ENCODE data around the gene FOXC1. TPM values are rescaled to one million over a fixed set of nuclear protein-coding genes. Genes with fewer than 3 reads are reported as not detected.
A peak's percentile ranks its signal among the peaks of the same experiment; 100 is the strongest.

The FOXC1 gene
- total and polyA plus RNA-seq, 2 of the 13 experiments (the other 11 are each of a cell fraction or from before 2014, with no cell fraction given): 0.44 to 0.55 TPM

- peak; percentile 62; the same call in 1 of the 2 replicates for TF ChIP-seq ZSCAN29 (CRISPR knock-in tag; conservative IDR thresholded peaks at IDR 0.05)
- TF ChIP-seq ATF3 (CRISPR knock-in tag; IDR thresholded peaks at IDR 0.05): no peak
- TF ChIP-seq FOXJ3 (CRISPR knock-in tag; IDR thresholded peaks at IDR 0.05; ENCODE audit: borderline replicate concordance): no peak
- TF ChIP-seq MAFG (CRISPR knock-in tag; IDR thresholded peaks at IDR 0.05): no peak
- peak; percentile 22; the same call in 1 of the 2 replicates for TF ChIP-seq ARHGAP35 (CRISPR knock-in tag; IDR thresholded peaks at IDR 0.05; ENCODE audit: borderline replicate concordance)
- peak; percentile 77 for TF ChIP-seq ZNF407 (CRISPR knock-in tag; IDR thresholded peaks at IDR 0.05; ENCODE audit: not compliant biosample characterization)
- TF ChIP-seq IRF9 (CRISPR knock-in tag; IDR thresholded peaks at IDR 0.05; ENCODE audit: borderline replicate concordance): peak; percentile 22; the same call in 1 of the 2 replicates
- no peak for TF ChIP-seq ZNF24 (IDR thresholded peaks at IDR 0.05)
- no peak for TF ChIP-seq THYN1 (CRISPR knock-in tag; IDR thresholded peaks at IDR 0.05; ENCODE audit: borderline replicate concordance, low read depth)
- 0 out of 2 replicates have a peak, but pooled peaks have one; percentile 20 for TF ChIP-seq KMT2A (CRISPR knock-in tag; IDR thresholded peaks at IDR 0.05)
- 0 out of 2 replicates have a peak, but pooled peaks have one; percentile 37 for TF ChIP-seq ZNF124 (CRISPR knock-in tag; IDR thresholded peaks at IDR 0.05)
Measured at GRCh38 chr6:1604158-1605003, 5.3 kb upstream of the FOXC1 start (continued).

Data from HepG2 (cell line).